ENCODE measurements around the gene SPTBN1. TPM values are rescaled to one million over a fixed set of nuclear protein-coding genes. Genes with fewer than 3 reads are reported as not detected.

The SPTBN1 gene
- total and polyA plus RNA-seq, 2 experiments from 2014 or later = 58.1 to 204 TPM

DNA sequence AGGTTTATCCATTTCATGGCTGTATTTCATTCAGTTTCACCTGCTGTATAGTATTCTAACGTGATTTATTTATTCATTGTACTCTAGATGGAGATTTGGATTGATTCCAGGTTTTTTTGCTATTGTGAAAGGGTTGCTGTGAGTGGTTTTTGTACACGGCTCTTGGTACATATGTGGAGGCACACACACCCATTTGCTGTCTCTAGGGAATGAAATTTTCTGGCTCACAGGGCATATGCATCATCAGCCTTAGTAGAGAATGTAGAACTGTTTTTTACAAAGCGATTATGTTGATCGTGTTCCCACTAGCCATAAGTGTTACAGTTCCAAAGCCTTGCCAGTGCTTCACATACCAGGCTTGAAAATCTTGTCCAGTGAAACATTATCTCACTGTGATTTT is 5.1 kb downstream of the SPTBN1 start (continued):
- TF ChIP-seq ZNF462 (CRISPR knock-in tag; IDR thresholded peaks at IDR 0.05) (no peak), REST (IDR thresholded peaks at IDR 0.05; ENCODE audit: unreplicated experiment) (no peak)

DNA sequence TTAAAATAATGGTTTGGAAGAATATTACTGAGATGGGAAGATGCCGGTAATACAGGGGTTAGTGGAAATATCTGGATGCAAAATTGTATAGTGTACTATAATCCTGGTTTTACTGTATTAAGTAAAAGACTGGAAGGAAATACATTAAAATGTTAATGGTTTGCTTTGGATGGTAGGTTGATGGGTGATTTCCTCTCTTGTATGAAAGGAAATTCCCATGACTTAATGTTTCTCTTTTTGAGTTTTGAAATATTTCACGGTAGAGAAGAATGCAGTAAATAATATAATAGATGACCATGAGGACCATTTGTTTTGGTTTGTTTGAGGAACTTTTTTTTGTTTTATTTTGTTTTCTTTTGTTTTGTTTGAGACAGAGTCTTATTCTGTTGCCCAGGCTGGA is 8.2 kb downstream of the SPTBN1 start:
- peaks cover 69% of the 10 kb centered on the region for H3K79me2 ChIP-seq (replicated peaks; ENCODE audit: insufficient read depth)
- H3K27me3 Mint-ChIP-seq (ENCODE audit: insufficient read depth, low read depth, poor library complexity) = no peaks in the 10 kb centered on the region
- H3K4me3 Mint-ChIP-seq = no peak overlapping the region
- DNase-seq (ENCODE audit: low spot score) (no peak), ATAC-seq (no peak)
- no peaks in the 10 kb centered on the region for H3K27me3 ChIP-seq (ENCODE audit: insufficient read depth)
- no peak overlapping the region for H2AFZ ChIP-seq
- no peak overlapping the region for H3K27ac Mint-ChIP-seq
- H3K36me3 ChIP-seq (ENCODE audit: insufficient read depth) = no peaks in the 10 kb centered on the region
- no peaks in the 10 kb centered on the region for H3K9me2 ChIP-seq (ENCODE audit: insufficient read depth)
- H3K36me3 Mint-ChIP-seq (ENCODE audit: low read depth) = no peaks in the 10 kb centered on the region
- H3K4me2 ChIP-seq = no peak overlapping the region
- H3K27ac ChIP-seq (ENCODE audit: low read depth) = no peak overlapping the region
- H3F3A ChIP-seq (replicated peaks; ENCODE audit: low read depth) = no peaks in the 10 kb centered on the region
- H3K4me3 ChIP-seq = no peak overlapping the region
- peaks cover 15% of the 10 kb centered on the region for H3K4me1 ChIP-seq (ENCODE audit: insufficient read depth)
- H4K20me1 ChIP-seq (replicated peaks; ENCODE audit: insufficient read depth) = 0 out of 2 replicates have a peak, but pooled peaks cover 8% of the 10 kb centered on the region
- H3K9me3 Mint-ChIP-seq = no peaks in the 10 kb centered on the region
- peaks cover 25% of the 10 kb centered on the region for H3K4me1 Mint-ChIP-seq
- no peak for TF ChIP-seq NANOG (IDR thresholded peaks at IDR 0.05; ENCODE audit: borderline replicate concordance)
- no peak for TF ChIP-seq ZNF331 (CRISPR knock-in tag; IDR thresholded peaks at IDR 0.05; ENCODE audit: low read depth)
- TF ChIP-seq REST (IDR thresholded peaks at IDR 0.05; ENCODE audit: unreplicated experiment) = no peak
- TF ChIP-seq, protein P1, sequence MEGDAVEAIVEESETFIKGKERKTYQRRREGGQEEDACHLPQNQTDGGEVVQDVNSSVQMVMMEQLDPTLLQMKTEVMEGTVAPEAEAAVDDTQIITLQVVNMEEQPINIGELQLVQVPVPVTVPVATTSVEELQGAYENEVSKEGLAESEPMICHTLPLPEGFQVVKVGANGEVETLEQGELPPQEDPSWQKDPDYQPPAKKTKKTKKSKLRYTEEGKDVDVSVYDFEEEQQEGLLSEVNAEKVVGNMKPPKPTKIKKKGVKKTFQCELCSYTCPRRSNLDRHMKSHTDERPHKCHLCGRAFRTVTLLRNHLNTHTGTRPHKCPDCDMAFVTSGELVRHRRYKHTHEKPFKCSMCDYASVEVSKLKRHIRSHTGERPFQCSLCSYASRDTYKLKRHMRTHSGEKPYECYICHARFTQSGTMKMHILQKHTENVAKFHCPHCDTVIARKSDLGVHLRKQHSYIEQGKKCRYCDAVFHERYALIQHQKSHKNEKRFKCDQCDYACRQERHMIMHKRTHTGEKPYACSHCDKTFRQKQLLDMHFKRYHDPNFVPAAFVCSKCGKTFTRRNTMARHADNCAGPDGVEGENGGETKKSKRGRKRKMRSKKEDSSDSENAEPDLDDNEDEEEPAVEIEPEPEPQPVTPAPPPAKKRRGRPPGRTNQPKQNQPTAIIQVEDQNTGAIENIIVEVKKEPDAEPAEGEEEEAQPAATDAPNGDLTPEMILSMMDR (conservative IDR thresholded peaks at IDR 0.05; ENCODE audit: low read depth in 2 of 2) = no peak
- no peak for TF ChIP-seq EZH2 (IDR thresholded peaks at IDR 0.05; ENCODE audit: low read depth, unreplicated experiment)
- TF ChIP-seq CREB1 (CRISPR knock-in tag; IDR thresholded peaks at IDR 0.05; ENCODE audit: low read depth) = no peak
- TF ChIP-seq POLR2AphosphoS5 (IDR thresholded peaks at IDR 0.05; ENCODE audit: low read depth) = no peak

All from GM23338 (cell line).